GM19351 (cell line): Measurements from ENCODE around the gene TNFSF9.
"Not testable (repeated sequence)": the region's sequence is repeated elsewhere in the genome, so short reads cannot be mapped to it uniquely, and the experiment has no call there.

Source experiments
- ATAC-seq: cut with Tn5 transposase; IDR thresholded peaks from one replicate; pipeline ENCODE4 v1.9.1; 2021; ENCODE audit warnings: mild to moderate bottlenecking, moderate library complexity; ENCODE audit not compliant: unreplicated experiment

TNFSF9 gene

DNA sequence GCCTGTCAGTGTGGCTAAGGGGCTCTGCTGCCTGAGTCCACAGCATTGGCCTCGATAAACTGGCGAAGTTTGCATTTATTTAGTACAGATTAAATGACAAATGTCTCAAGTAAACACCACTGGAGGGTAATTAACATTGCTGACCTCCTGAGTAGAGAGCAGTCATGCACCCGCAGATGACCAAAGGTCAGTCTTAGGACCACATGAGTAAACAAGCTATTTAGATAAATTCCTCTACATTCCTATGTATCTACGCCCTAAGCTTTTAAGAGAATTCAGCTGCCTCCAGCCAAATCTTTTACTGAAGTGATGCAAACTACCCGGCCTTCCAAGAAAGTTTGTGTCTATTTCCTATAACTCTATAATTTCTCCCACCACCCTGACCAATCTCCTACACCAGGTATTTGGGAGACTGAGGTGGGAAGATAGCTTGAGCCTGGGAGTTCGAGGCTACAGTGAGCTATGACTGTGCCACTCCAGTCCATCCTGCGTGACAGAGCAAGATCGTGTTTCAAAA, 37.2 kb downstream of the TNFSF9 start:
- ATAC-seq: no peak

DNA sequence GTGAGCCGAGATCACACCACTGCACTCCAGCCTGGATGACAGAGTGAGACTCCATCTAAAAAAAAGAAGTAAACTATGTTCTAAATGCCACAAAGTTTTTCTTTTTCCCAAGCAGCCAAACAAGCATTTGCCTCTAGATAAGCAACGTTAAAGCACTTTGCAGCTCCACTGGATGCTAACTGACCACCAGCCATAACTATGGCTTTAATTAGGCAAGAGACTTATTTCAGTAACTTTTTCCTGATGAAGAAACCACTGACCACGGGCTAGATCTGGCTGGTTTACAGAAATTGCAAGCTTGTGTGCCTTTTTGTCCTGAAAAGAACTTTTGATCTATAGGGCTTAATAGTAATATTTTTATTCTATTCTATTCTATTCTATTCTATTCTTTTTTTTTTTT, 38.0 kb downstream of the TNFSF9 start:
- no peak for ATAC-seq

DNA sequence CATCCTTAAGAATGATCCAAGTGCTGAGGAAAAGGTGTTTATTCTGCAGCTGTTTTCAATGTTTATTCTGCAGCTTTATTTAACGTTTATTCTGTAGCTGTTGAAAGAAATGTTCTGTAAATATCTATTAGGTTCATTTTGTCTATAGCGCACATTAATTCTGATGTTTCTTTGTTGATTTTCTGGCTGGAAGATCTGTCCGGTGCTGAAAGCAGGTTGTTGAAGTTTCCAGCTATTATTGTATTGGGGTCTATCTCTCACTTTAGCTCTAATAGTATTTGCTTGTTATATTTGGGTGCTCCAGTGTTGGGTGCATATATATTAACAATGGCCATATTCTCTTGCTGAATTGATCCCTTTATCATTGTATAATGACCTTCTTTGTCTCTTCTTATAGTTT, 39.9 kb downstream of the TNFSF9 start:
- no peak for ATAC-seq

DNA sequence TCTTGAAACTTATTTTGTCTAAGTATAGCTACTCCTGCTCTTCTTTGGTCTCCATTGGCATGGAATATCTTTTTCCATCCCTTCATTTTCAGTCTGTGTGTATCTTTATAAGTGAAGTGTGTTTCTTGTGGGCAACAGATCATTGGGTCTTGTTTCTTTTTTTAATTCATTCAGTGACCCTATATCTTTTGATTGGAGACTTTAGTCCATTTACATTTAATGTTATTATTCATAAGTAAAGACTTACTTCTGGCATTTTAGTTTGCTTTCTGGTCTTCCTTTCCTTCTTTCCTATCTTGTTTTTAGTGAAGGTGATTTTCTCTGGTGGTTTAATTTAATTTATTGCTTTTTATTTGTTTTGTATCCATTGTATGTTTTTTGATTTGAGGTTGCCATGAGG, 40.3 kb downstream of the TNFSF9 start:
- ATAC-seq: no peak

DNA sequence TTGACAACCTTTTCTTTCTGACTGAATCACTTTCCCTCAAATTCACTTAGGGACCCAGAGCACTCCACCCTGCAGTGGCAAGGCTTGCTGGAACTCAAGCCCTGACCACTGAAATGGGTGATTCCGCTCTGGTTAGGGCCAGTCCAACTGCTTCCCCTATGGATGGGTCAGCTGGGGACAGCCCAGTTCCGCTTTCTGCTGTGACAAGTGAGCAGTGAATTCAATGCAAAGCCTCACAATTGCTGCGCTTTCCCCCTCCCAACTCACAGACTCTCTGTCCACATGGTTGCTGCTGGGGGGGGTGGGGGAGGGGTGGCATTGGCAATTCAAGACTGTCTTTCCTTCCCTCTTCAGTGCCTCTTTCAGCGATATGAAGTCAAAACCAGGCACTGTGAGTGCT, 41.4 kb downstream of the TNFSF9 start:
- no peak for ATAC-seq

DNA sequence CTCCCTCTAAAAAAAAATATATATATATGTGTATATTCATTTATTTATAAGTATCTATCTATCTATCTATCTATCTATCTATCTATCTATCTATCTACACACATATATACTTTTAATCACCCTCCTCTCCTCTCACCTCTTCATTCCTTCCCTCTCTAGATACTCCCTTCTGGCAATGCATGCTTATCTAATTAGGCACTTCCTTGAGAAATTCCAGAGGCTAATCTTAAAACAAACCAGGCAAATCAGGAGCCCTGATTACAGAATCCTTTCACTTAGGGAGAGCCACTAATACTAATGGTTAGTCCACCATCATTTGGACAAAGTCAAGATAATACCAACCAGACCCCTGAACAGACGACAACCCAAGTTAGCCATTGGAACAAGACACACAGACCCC, 42.5 kb downstream of the TNFSF9 start:
- no peak for ATAC-seq

DNA sequence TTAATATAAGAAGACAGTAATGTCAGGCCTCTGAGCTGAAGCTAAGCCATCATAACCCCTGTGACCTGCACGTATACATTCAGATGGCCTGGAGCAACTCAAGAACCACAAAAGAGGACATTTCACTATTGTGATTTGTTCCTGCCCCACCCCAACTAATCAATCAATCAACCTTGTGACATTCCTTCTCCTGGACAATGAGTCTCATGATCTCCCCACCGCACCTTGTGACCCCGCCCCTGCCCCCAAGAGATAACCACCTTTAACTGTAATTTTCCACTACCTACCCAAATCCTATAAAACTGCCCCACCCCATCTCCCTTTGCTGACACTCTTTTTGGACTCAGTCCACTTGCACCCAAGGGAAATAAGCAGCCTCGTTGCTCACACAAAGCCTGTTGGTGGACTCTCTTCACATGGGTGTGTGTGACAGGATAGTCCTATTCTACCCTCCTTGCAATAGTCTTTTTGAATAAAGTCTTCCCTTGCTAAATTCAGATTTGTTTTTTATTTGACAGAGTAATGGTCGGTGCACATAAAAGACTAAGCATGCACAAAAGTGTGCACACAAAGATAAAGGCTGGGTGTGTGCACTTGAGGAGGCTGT, 46.1 kb downstream of the TNFSF9 start:
- no peak for ATAC-seq

DNA sequence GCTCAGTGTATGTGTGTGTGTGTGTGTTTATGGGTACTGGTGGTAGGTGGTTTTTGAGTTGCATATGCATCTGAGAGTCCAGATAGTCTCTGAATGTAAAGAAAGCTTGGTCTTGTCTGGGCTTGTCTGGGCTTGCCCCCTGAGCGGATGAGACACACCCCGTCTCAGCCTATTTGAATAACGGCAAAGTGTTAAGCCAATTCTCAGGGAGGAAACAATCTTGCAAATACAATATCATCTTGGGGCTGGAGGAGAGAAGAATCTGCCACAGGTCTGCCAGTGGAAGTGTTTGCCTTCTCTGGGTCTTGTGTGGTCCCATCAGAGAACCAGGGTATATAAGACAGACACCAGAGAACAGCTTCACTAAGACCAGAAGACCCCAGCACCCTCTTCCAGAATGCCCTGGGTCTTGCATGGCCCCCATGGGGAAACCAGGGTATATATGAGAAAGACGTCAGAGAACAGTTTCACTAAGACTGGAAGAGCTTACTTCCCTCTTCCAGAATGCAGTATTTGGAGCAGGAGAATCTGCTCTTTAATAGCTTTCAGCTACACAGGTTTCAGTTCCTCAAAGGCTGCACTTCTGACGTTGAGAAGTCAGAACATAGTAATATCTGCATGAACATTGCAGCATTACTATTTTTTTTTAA, 46.8 kb downstream of the TNFSF9 start:
- ATAC-seq: peak; percentile 82

DNA sequence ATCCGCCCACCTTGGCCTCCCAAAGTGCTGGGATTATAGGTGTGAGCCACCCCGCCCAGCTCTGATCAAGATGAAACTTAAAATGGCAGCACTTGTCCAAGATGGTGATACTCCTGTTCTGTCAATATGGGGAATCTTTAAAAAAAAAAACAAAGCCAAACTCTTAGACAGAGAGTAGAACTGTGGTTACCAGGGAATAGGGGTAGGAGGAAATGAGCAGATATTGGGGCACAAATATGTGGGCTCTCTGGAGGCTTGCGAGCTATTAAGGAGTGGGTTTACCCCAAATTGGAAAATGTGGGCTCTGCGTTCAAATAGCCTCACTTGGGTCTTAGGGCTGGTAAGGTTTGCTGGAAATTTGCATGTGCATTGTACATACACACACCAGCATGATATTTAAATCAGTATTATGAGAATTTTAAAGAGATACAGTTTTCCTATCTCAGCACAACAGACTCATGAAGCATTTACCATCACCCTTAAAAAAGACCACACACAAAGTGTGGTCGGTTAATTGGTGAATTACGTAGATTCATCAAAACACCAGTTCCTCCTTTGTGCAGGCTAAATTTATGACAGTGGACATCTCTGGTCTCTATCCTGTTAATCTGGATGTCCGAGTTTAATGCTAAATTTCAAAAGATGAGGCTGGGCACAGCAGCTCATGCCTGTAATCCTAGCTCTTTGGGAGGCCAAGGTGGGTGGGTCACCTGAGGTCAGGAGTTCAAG, 48.8 kb downstream of the TNFSF9 start:
- ATAC-seq: no peak

DNA sequence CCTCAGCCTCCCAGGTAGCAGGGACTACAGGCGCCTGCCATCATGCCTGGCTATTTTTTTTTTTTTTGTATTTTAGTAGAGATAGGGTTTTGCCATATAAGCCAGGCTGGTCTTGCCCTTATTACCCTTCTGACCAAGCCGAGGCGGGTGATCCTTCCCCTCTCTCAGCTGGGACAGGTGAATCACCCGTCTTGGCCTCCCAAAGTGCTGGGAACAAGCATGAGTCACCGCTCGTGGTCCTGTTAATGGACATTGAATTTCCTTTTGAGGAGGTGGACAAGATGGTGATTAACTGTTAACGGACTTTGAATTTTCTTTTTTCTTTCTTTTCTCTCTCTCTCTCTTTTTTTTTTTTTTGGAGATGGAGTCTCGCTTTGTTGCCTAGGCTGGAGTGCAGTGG, 49.5 kb downstream of the TNFSF9 start:
- no peak for ATAC-seq

DNA sequence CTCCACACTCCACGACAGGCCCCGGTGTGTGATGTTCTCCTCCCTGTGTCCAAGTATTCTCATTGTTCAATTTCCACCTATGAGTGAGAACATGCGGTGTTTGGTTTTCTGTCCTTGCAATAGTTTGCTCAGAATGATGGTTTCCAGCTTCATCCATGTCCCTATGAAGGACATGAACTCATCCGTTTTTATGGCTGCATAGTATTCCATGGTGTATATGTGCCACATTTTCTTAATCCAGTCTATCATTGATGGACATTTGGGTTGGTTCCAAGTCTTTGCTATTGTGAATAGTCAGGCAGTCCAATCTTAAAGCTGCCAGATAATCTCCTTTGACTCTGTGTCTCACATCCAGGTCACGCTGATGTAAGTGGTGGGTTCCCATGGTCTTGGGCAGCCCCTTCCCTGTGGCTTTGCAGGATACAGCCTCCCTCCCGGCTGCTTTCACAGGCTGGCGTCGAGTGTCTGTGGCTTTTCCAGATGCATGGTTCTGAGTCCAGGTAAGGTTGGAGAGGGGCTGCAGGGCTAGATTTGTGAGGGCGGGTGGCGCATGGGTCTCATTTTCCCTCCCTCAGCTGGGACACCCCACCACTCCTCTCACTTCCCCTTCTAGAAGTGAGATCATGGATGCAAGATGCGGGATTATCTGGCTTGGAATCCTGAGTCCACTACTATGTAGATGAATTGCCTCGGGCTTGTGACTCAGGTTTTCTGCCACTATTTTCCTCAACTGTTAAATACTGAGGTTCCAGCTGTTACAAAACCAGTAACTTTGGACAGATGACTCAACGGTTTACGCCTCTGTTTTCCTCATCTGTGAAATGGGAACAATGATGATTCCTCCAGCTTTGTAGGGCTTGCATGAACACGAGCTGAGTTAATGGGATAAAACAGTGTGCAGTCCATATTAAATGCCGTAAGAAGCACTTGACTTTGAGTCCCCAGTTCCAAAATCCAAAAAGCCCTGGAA, 52.0 kb downstream of the TNFSF9 start:
- not testable (repeated sequence) for ATAC-seq
